H9 (cell line): ENCODE measurements around the gene MKNK2. TPM values are rescaled to one million over a fixed set of nuclear protein-coding genes. Genes with fewer than 3 reads are reported as not detected.
A peak's percentile ranks its signal among the peaks of the same experiment; 100 is the strongest.

Experiments
- DNase-seq: peaks from one replicate; pipeline ENCODE4 v3.0.0-alpha.2; 2017
- H2AFZ ChIP-seq: one replicate; pipeline ENCODE4 v1.6.1; 2013; ENCODE audit warnings: mild to moderate bottlenecking, low read length, control low read depth, moderate library complexity
- H2AK5ac ChIP-seq: 2 replicates; pipeline ENCODE4 v1.6.1; 2013; ENCODE audit warnings: low read length, control low read depth, mixed read lengths; ENCODE audit not compliant: insufficient read length
- H2BK120ac ChIP-seq: one replicate; pipeline ENCODE4 v1.6.1; 2013; ENCODE audit warnings: low read depth, mild to moderate bottlenecking, low read length, control low read depth, inconsistent platforms; ENCODE audit not compliant: poor library complexity, severe bottlenecking
- H2BK12ac ChIP-seq: 2 replicates; pipeline ENCODE4 v1.6.1; 2013; ENCODE audit warnings: low read length, control low read depth, mixed read lengths, low read depth; ENCODE audit not compliant: insufficient read length
- H2BK15ac ChIP-seq: 2 replicates; pipeline ENCODE4 v1.6.1; 2013; ENCODE audit warnings: low read depth, low read length, control low read depth
- H2BK20ac ChIP-seq: one replicate; pipeline ENCODE4 v1.6.1; 2013; ENCODE audit warnings: low read depth, mild to moderate bottlenecking, low read length, control low read depth, inconsistent platforms; ENCODE audit not compliant: poor library complexity, severe bottlenecking
- H2BK5ac ChIP-seq: 2 replicates; pipeline ENCODE4 v1.6.1; 2013; ENCODE audit warnings: low read length, control low read depth, mixed read lengths; ENCODE audit not compliant: insufficient read length
- H3K14ac ChIP-seq: 2 replicates; pipeline ENCODE4 v1.6.1; 2013; ENCODE audit warnings: low read length, control low read depth; ENCODE audit not compliant: insufficient read depth
- H3K18ac ChIP-seq: 2 replicates; pipeline ENCODE4 v1.6.1; 2013; ENCODE audit warnings: low read depth, mild to moderate bottlenecking, mixed read lengths, low read length, control low read depth; ENCODE audit not compliant: insufficient read length
- H3K23ac ChIP-seq: 2 replicates; pipeline ENCODE4 v1.6.1; 2013; ENCODE audit warnings: low read length, control low read depth, mixed read lengths, low read depth; ENCODE audit not compliant: insufficient read length
- H3K23me2 ChIP-seq: 2 replicates; pipeline ENCODE4 v1.6.1; 2013; ENCODE audit warnings: low read depth, mild to moderate bottlenecking, mixed read lengths, low read length, control low read depth; ENCODE audit not compliant: insufficient read length, poor library complexity, severe bottlenecking
- H3K27ac ChIP-seq: 2 replicates; pipeline ENCODE4 v1.5.1; 2013; ENCODE audit warnings: low read length, control low read depth, mixed read lengths, low read depth; ENCODE audit not compliant: insufficient read length
- H3K27me3 ChIP-seq: 2 replicates; pipeline ENCODE4 v1.6.1; 2013; ENCODE audit warnings: low read length, control low read depth, inconsistent platforms; ENCODE audit not compliant: insufficient read depth
- H3K4ac ChIP-seq: 2 replicates; pipeline ENCODE4 v1.6.1; 2013; ENCODE audit warnings: low read depth, mild to moderate bottlenecking, control low read depth, inconsistent platforms, low read length, moderate library complexity
- H3K4me1 ChIP-seq: 2 replicates; pipeline ENCODE4 v1.6.1; 2013; ENCODE audit warnings: low read length, control low read depth, inconsistent platforms; ENCODE audit not compliant: insufficient read depth
- H3K4me2 ChIP-seq: 2 replicates; pipeline ENCODE4 v1.6.1; 2013; ENCODE audit warnings: low read length, control low read depth, mixed read lengths; ENCODE audit not compliant: insufficient read length, insufficient read depth
- H3K56ac ChIP-seq: 2 replicates; pipeline ENCODE4 v1.6.1; 2013; ENCODE audit warnings: low read depth, mild to moderate bottlenecking, mixed read lengths, low read length, control low read depth; ENCODE audit not compliant: insufficient read length
- H3K79me1 ChIP-seq: 2 replicates; pipeline ENCODE4 v1.6.1; 2013; ENCODE audit warnings: low read depth, mild to moderate bottlenecking, moderate library complexity, low read length, control low read depth, inconsistent platforms; ENCODE audit not compliant: insufficient read depth, poor library complexity, severe bottlenecking
- H3K79me2 ChIP-seq: 2 replicates; pipeline ENCODE4 v1.6.1; 2013; ENCODE audit warnings: low read length, control low read depth, inconsistent platforms; ENCODE audit not compliant: insufficient read depth
- H3K9ac ChIP-seq: 2 replicates; pipeline ENCODE4 v1.6.1; 2013; ENCODE audit warnings: low read length, control low read depth, mixed read lengths; ENCODE audit not compliant: insufficient read length; ENCODE audit errors: extremely low read depth
- H3K9me3 ChIP-seq: one replicate; pipeline ENCODE4 v1.6.1; 2013; ENCODE audit warnings: low read depth, low read length, inconsistent platforms; ENCODE audit not compliant: control insufficient read depth
- H3T11ph ChIP-seq: one replicate; pipeline ENCODE4 v1.6.1; 2013; ENCODE audit warnings: mild to moderate bottlenecking, low read length, control low read depth, inconsistent platforms
- H4K20me1 ChIP-seq: one replicate; pipeline ENCODE4 v1.6.1; 2013; ENCODE audit not compliant: control insufficient read depth, insufficient read length, insufficient read depth
- H4K5ac ChIP-seq: 2 replicates; pipeline ENCODE4 v1.6.1; 2013; ENCODE audit warnings: low read depth, mild to moderate bottlenecking, mixed read lengths, low read length, control low read depth; ENCODE audit not compliant: insufficient read length
- H4K8ac ChIP-seq: replicated peaks from 2 replicates; pipeline ENCODE4 v1.6.1; 2013; ENCODE audit warnings: low read length, control low read depth, mixed read lengths, low read depth; ENCODE audit not compliant: insufficient read length
- H4K91ac ChIP-seq: 2 replicates; pipeline ENCODE4 v1.6.1; 2013; ENCODE audit warnings: low read depth, mild to moderate bottlenecking, moderate library complexity, mixed read lengths, low read length, control low read depth; ENCODE audit not compliant: insufficient read length
- H3K27ac Mint-ChIP-seq, 3 experiments: 2 replicates in 2 of 3; 3 replicates in 1 of 3; pipeline ENCODE4 v1.8.0; 2020 to 2021; ENCODE audit warnings: mixed read lengths in 3 of 3, mild to moderate bottlenecking in 1 of 3, moderate library complexity in 1 of 3
- H3K27me3 Mint-ChIP-seq: 2 replicates; pipeline ENCODE4 v1.8.0; 2021; ENCODE audit warnings: low read depth, mild to moderate bottlenecking, moderate library complexity, mixed read lengths
- H3K36me3 Mint-ChIP-seq, 3 experiments: 2 replicates in 2 of 3; 3 replicates in 1 of 3; pipeline ENCODE4 v1.8.0; 2020 to 2021; ENCODE audit warnings: low read depth in 3 of 3, mixed read lengths in 3 of 3; ENCODE audit not compliant: insufficient read depth in 1 of 3
- H3K4me1 Mint-ChIP-seq, 2 experiments: 2 replicates each; pipeline ENCODE4 v1.8.0; 2020; ENCODE audit warnings: mixed read lengths in 2 of 2
- H3K4me3 Mint-ChIP-seq, 2 experiments: 2 replicates in 1 of 2; 3 replicates in 1 of 2; pipeline ENCODE4 v1.8.0; 2020 to 2021; ENCODE audit warnings: mild to moderate bottlenecking in 2 of 2, mixed read lengths in 2 of 2, moderate library complexity in 1 of 2
- H3K9me3 Mint-ChIP-seq, 2 experiments: 2 replicates in 1 of 2; 3 replicates in 1 of 2; pipeline ENCODE4 v1.8.0; 2020; ENCODE audit warnings: mild to moderate bottlenecking in 2 of 2, mixed read lengths in 2 of 2, moderate library complexity in 1 of 2
- CTCF ChIP-seq: fragments of 200-600 bp; sonication (generic); conservative IDR thresholded peaks from 3 replicates; pipeline ENCODE4 v1.8.0; 2021; ENCODE audit warnings: antibody characterized with exemption, mild to moderate bottlenecking
- WGBS: extraction: QIAGEN DNeasy Blood & Tissue Kit; methylation state at CpG from one replicate; pipeline ENCODE4 v1.1.7; 2013; ENCODE audit warnings: missing lambda C conversion rate, low lambda C conversion rate, mixed read lengths; ENCODE audit not compliant: insufficient read length; ENCODE audit errors: extremely low coverage; 5-methylcytosine and 5-hydroxymethylcytosine counted together
- total RNA-seq: library from RNA; stranded (reverse); gene quantifications from 2 replicates; pipeline ENCODE4 v1.2.1, GENCODE V29; 2021

MKNK2 gene
- total RNA-seq, 1 experiment from 2014 or later, result 153 TPM

GRCh38 chr19:2081873-2082810 is 31.1 kb upstream of the MKNK2 start:
- H4K91ac ChIP-seq, result no peak overlapping the region
- H4K8ac ChIP-seq, result no peak overlapping the region
- no peak overlapping the region for H3K56ac ChIP-seq
- H3K79me1 ChIP-seq, result no peaks in the 10 kb centered on the region
- H3K79me2 ChIP-seq, result no peaks in the 10 kb centered on the region
- no peak overlapping the region for H2BK12ac ChIP-seq
- no peak for TF ChIP-seq CTCF
- no peak overlapping the region for H3K4ac ChIP-seq
- no peaks in the 10 kb centered on the region for H3K4me1 ChIP-seq
- DNase-seq, result no peak
- H3K27ac ChIP-seq, result no peak overlapping the region
- no peak overlapping the region for H2BK120ac ChIP-seq
- no peak overlapping the region; the same call in 1 of the 2 replicates for H3K14ac ChIP-seq
- Mint-ChIP-seq H3K9me3 (no peaks in the 10 kb centered on the region), H3K4me3 (no peak overlapping the region), H3K36me3 (peaks cover 0 to 11% (median 0%) of the 10 kb centered on the region in 3 experiments; a peak in 2 of 7 replicates), H3K27ac (peak overlapping the region in 1 of 3 experiments; percentile 49; a peak in 1 of 7 replicates), H3K4me1 (peaks cover 0 to 5% of the 10 kb centered on the region in 2 experiments; a peak in 2 of 4 replicates), H3K27me3 (no peaks in the 10 kb centered on the region)
- H3T11ph ChIP-seq, result no peak overlapping the region
- no peaks in the 10 kb centered on the region for H4K20me1 ChIP-seq
- no peak overlapping the region for H2AK5ac ChIP-seq
- no peak overlapping the region for H3K23ac ChIP-seq
- H2BK15ac ChIP-seq, result no peak overlapping the region
- no peak overlapping the region for H4K5ac ChIP-seq
- no peak overlapping the region for H2BK20ac ChIP-seq
- H3K4me2 ChIP-seq, result no peak overlapping the region
- H3K23me2 ChIP-seq, result no peaks in the 10 kb centered on the region
- no peak overlapping the region for H3K9ac ChIP-seq
- no peak overlapping the region for H2BK5ac ChIP-seq
- H3K27me3 ChIP-seq, result no peaks in the 10 kb centered on the region
- WGBS, result no CpG with 5 or more reads among the region's 30 CpGs
- H2AFZ ChIP-seq, result no peak overlapping the region
- H3K9me3 ChIP-seq, result no peaks in the 10 kb centered on the region
- no peak overlapping the region for H3K18ac ChIP-seq
